GM06990 (cell line): ENCODE results near the gene PLAC9.

Experiments used
- DNase-seq: peaks from one replicate; pipeline ENCODE4 v3.0.0-alpha.2; 2011; ENCODE audit not compliant: insufficient read length; ENCODE audit errors: extremely low read depth
- H3K27me3 ChIP-seq: replicated peaks from 2 replicates; pipeline ENCODE4 v1.6.0; 2011; ENCODE audit warnings: low read length; ENCODE audit not compliant: control insufficient read depth, insufficient read depth
- H3K36me3 ChIP-seq: 2 replicates; pipeline ENCODE4 v1.5.1; 2011; ENCODE audit warnings: low read length; ENCODE audit not compliant: control insufficient read depth, insufficient read depth
- H3K4me3 ChIP-seq: replicated peaks from 2 replicates; pipeline ENCODE4 v1.5.1; 2011; ENCODE audit warnings: low read depth, mild to moderate bottlenecking, control low read depth, low read length
- TF ChIP-seq, protein P1 (sequence below): IDR thresholded peaks from 2 replicates; pipeline ENCODE4 v1.5.1; 2011; ENCODE audit warnings: low read length, control low read depth, mild to moderate bottlenecking, inconsistent platforms; ENCODE audit not compliant: insufficient read depth, poor library complexity, severe bottlenecking

The PLAC9 gene

DNA sequence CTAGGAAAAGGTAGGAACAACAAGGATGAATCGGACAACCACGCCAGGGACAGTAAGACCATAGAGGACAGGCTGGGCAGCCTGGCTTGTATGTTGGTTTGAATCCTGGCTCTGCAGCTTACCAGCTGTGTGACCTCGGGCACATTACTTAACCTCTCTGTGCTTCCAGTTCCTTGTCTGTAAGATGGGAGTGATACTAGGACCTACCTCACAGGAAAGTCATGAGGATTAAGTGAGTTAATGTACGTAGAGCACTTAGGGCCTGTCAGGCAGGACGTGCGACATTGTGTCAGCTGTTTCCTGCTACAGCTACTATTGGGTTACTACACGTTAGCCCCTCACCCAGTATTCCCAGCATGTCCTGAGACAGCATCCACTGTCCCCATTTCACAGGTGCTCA, 32.1 kb downstream of the PLAC9 start:
- no peak for DNase-seq
- Histone ChIP-seq H3K4me3 (no peak overlapping the region), H3K36me3 (peaks cover 20% of the 10 kb centered on the region), H3K27me3 (no peaks in the 10 kb centered on the region)
- TF ChIP-seq, protein P1, sequence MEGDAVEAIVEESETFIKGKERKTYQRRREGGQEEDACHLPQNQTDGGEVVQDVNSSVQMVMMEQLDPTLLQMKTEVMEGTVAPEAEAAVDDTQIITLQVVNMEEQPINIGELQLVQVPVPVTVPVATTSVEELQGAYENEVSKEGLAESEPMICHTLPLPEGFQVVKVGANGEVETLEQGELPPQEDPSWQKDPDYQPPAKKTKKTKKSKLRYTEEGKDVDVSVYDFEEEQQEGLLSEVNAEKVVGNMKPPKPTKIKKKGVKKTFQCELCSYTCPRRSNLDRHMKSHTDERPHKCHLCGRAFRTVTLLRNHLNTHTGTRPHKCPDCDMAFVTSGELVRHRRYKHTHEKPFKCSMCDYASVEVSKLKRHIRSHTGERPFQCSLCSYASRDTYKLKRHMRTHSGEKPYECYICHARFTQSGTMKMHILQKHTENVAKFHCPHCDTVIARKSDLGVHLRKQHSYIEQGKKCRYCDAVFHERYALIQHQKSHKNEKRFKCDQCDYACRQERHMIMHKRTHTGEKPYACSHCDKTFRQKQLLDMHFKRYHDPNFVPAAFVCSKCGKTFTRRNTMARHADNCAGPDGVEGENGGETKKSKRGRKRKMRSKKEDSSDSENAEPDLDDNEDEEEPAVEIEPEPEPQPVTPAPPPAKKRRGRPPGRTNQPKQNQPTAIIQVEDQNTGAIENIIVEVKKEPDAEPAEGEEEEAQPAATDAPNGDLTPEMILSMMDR, result no peak

- peaks cover 20% of the 10 kb centered on the region for H3K36me3 ChIP-seq
- no peak for DNase-seq
- no peaks in the 10 kb centered on the region for H3K27me3 ChIP-seq
- no peak overlapping the region for H3K4me3 ChIP-seq
- TF ChIP-seq, protein P1, result no peak
Observed at GRCh38 chr10:80165173-80165572, 32.6 kb downstream of the PLAC9 start.

- Histone ChIP-seq H3K27me3 (no peaks in the 10 kb centered on the region), H3K4me3 (no peak overlapping the region), H3K36me3 (peaks cover 18% of the 10 kb centered on the region)
- no peak for DNase-seq
- TF ChIP-seq, protein P1, result no peak
Observed at GRCh38 chr10:80166581-80167470, 34.3 kb downstream of the PLAC9 start.

DNA sequence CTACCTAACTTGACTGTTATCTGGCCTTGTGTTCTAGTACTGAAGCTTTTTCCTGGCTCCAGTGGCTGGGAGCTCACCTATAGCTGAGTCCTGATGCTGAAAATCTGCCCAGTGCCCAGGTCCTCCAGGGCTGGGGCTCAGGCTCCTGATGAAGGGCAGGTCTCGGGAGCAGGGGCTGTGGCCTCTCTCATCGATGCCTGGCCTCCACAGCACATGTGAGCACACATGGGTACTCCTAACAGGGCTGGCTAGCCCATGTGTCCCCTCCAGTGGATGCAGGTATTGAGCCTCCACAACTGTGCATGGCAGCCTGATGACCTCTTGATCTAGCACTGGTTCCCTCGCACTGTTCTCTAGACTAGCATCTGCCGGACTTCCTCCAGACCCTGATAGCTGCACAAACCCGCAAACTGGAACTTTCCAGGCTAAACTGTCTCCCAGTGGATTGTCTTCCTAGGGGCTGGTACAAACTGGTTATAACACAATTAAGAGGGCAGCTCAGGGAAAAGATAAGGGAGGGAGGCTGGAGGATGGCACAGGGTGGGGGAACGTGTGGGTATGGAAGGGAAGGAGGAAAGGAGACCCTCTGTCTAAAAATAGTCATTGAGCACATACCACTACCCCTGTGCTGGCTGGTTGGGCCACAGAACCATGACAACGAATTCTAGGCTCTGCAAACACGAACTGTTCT, 35.1 kb downstream of the PLAC9 start:
- no peaks in the 10 kb centered on the region for H3K27me3 ChIP-seq
- DNase-seq, result no peak
- H3K4me3 ChIP-seq, result no peak overlapping the region
- TF ChIP-seq, protein P1, result no peak
- H3K36me3 ChIP-seq, result peaks cover 12% of the 10 kb centered on the region

DNA sequence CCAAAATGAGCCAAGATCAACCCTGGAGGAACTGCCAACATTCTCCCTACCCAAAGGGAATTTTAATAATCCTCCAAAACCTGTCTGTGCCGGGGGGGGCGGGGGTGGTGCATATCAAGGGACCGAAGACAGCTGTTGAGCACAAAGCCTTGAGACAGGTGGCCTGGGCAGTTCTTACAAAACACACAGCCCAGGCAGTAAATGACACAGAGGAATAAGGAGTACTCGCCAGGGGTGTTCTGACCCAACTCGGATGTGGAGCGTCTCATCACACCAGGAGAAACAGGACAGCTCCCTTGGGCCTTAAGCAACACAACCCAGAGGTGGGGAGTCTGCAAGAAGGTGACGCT, 35.6 kb downstream of the PLAC9 start:
- TF ChIP-seq, protein P1, result no peak
- no peaks in the 10 kb centered on the region for H3K27me3 ChIP-seq
- H3K4me3 ChIP-seq, result no peak overlapping the region
- peaks cover 14% of the 10 kb centered on the region for H3K36me3 ChIP-seq
- DNase-seq, result no peak
